HCT116 (cell line): Measurements from ENCODE around the gene GALNT14. TPM values are rescaled to one million over a fixed set of nuclear protein-coding genes. Genes with fewer than 3 reads are reported as not detected.

ENCODE experiments used
- ATAC-seq: fragments of 200-7000 bp; cut with Tn5 transposase; 2 replicates; pipeline ENCODE4 v1.9.1; 2020; ENCODE audit warnings: mild to moderate bottlenecking, moderate library complexity
- BruUV-seq: library from RNA; stranded (reverse); fragments of 400-500 nt; replicated peaks from 2 replicates; lab custom pipeline; 2021; lab: Mats Ljungman, UMichigan
- CTCF ChIA-PET: fragments of 300-600 bp; sonication (Branson Sonifier 250); formaldehyde crosslinking; loops from one replicate; lab custom pipeline; 2021; ENCODE audit warnings: antibody characterized with exemption; lab: Charles Lee
- POLR2A ChIA-PET: fragments of 300-600, 350-600 bp; sonication (Branson Sonifier 250); formaldehyde crosslinking; loops from one replicate; lab custom pipeline; 2021; ENCODE audit warnings: antibody characterized with exemption; lab: Charles Lee
- RAD21 ChIA-PET, 2 experiments: fragments of 300-600 bp; sonication (Branson Sonifier 250); formaldehyde crosslinking; loops; one replicate each; lab custom pipeline; 2023; ENCODE audit warnings: low total read pairs in 2 of 2; ENCODE audit not compliant: uncharacterized antibody in 2 of 2, unreplicated experiment in 2 of 2, low non-redundant PET in 1 of 2; lab: Charles Lee
- DNase-seq: peaks from one replicate; pipeline ENCODE4 v3.0.0-alpha.2; 2010; ENCODE audit warnings: low read depth, low spot score
- H2AFZ ChIP-seq: fragments of 200-600 bp; shearing (Covaris generic), sonication (generic); 2 replicates; pipeline ENCODE4 v1.6.1; 2017; ENCODE audit warnings: low read depth, mixed run types, mixed read lengths, antibody characterized with exemption, low read length; ENCODE audit not compliant: poor library complexity, severe bottlenecking
- H3K27ac ChIP-seq: 2 replicates; pipeline ENCODE4 v1.5.1; 2012; ENCODE audit warnings: low read depth, low read length
- H3K27me3 ChIP-seq: fragments of 200-600 bp; sonication (generic); 2 replicates; pipeline ENCODE4 v1.6.1; 2016; ENCODE audit warnings: mixed run types, low read length, mixed read lengths; ENCODE audit not compliant: insufficient read depth
- H3K36me3 ChIP-seq, 2 experiments: fragments of 200-500 bp in 1 of 2; fragments of 200-600 bp in 1 of 2; sonication (Bioruptor generic) in 1 of 2; sonication (generic) in 1 of 2; 2 replicates each; pipeline versions ENCODE4 v1.5.1 to v1.6.1; 2014 to 2016; ENCODE audit warnings: low read length in 2 of 2, inconsistent platforms in 1 of 2, mixed read lengths in 1 of 2, mixed run types in 1 of 2; ENCODE audit not compliant: insufficient read depth in 2 of 2, control insufficient read depth in 1 of 2
- H3K4me1 ChIP-seq, 2 experiments: fragments of 200-600 bp in 1 of 2; sonication (generic) in 1 of 2; 2 replicates each; pipeline versions ENCODE4 v1.5.1 to v1.6.1; 2012 to 2017; ENCODE audit warnings: low read length in 2 of 2, inconsistent platforms in 1 of 2, mild to moderate bottlenecking in 1 of 2, mixed read lengths in 1 of 2, mixed run types in 1 of 2, moderate library complexity in 1 of 2; ENCODE audit not compliant: insufficient read depth in 2 of 2, control insufficient read depth in 1 of 2
- H3K4me2 ChIP-seq: fragments of 200-600 bp; sonication (generic); 2 replicates; pipeline ENCODE4 v1.6.1; 2017; ENCODE audit warnings: mixed run types, low read length, mixed read lengths
- H3K4me3 ChIP-seq, 2 experiments: fragments of 200-600 bp in 1 of 2; sonication (generic) in 1 of 2; replicated peaks in 1 of 2; 2 replicates each; pipeline ENCODE4 v1.5.1; 2011 to 2016; ENCODE audit warnings: low read length in 2 of 2, control low read depth in 1 of 2, low read depth in 1 of 2, mild to moderate bottlenecking in 1 of 2, mixed read lengths in 1 of 2, mixed run types in 1 of 2
- H3K79me2 ChIP-seq: fragments of 200-600 bp; sonication (generic); 2 replicates; pipeline ENCODE4 v1.6.1; 2017; ENCODE audit warnings: mild to moderate bottlenecking, mixed run types, low read length, moderate library complexity, mixed read lengths; ENCODE audit not compliant: insufficient read depth
- H3K9ac ChIP-seq: fragments of 200-600 bp; sonication (generic); 2 replicates; pipeline ENCODE4 v1.6.1; 2016; ENCODE audit warnings: low read length, mixed read lengths
- H3K9me2 ChIP-seq: fragments of 200-600 bp; sonication (generic), shearing (Covaris generic); 2 replicates; pipeline ENCODE4 v1.6.1; 2017; ENCODE audit warnings: mixed run types, mild to moderate bottlenecking, moderate library complexity; ENCODE audit not compliant: insufficient read depth
- H3K9me3 ChIP-seq, 2 experiments: fragments of 200-500 bp in 1 of 2; fragments of 200-600 bp in 1 of 2; sonication (Bioruptor generic) in 1 of 2; sonication (generic) in 1 of 2; 2 replicates each; pipeline ENCODE4 v1.6.1; 2014 to 2017; ENCODE audit warnings: low read length in 2 of 2, mixed read lengths in 2 of 2, inconsistent platforms in 1 of 2, low read depth in 1 of 2, mild to moderate bottlenecking in 1 of 2, mixed run types in 1 of 2, moderate library complexity in 1 of 2; ENCODE audit not compliant: control insufficient read depth in 1 of 2, insufficient read depth in 1 of 2
- H4K20me1 ChIP-seq: fragments of 200-600 bp; sonication (generic), shearing (Covaris generic); 2 replicates; pipeline ENCODE4 v1.6.1; 2017; ENCODE audit warnings: mixed run types, mild to moderate bottlenecking, moderate library complexity; ENCODE audit not compliant: insufficient read depth
- CBX3 ChIP-seq: IDR thresholded peaks from 2 replicates; pipeline ENCODE4 v1.6.1; 2012; ENCODE audit warnings: low read depth
- CTCF ChIP-seq, 3 experiments: fragments of 200-600 bp in 1 of 3; sonication (generic) in 1 of 3; IDR thresholded peaks in 2 of 3; conservative IDR thresholded peaks in 1 of 3; 2 replicates each; pipeline ENCODE4 v1.5.1; 2012 to 2017; ENCODE audit warnings: low read depth in 2 of 3, low read length in 2 of 3, antibody characterized with exemption in 1 of 3, borderline replicate concordance in 1 of 3, control low read depth in 1 of 3, mild to moderate bottlenecking in 1 of 3, mixed read lengths in 1 of 3, mixed run types in 1 of 3, moderate library complexity in 1 of 3; ENCODE audit not compliant: insufficient read depth in 1 of 3
- EGR1 ChIP-seq: IDR thresholded peaks from 2 replicates; pipeline ENCODE4 v1.6.1; 2012; ENCODE audit warnings: low read depth
- ELF1 ChIP-seq: IDR thresholded peaks from 2 replicates; pipeline ENCODE4 v1.6.1; 2012; ENCODE audit warnings: low read depth, borderline replicate concordance
- EZH2 ChIP-seq: fragments of 200-600 bp; sonication (generic); IDR thresholded peaks from 2 replicates; pipeline ENCODE4 v1.6.1; 2017; ENCODE audit warnings: antibody characterized with exemption, mixed run types
- EZH2phosphoT487 ChIP-seq: fragments of 200-600 bp; IDR thresholded peaks from 2 replicates; pipeline ENCODE4 v1.6.1; 2018; ENCODE audit warnings: antibody characterized with exemption, borderline replicate concordance
- MAX ChIP-seq: IDR thresholded peaks from 2 replicates; pipeline ENCODE4 v1.6.1; 2012
- RAD21 ChIP-seq: IDR thresholded peaks from 2 replicates; pipeline ENCODE4 v1.6.1; 2012; ENCODE audit warnings: low read depth, mild to moderate bottlenecking
- SIN3A ChIP-seq: IDR thresholded peaks from 2 replicates; pipeline ENCODE4 v1.6.1; 2012; ENCODE audit warnings: low read depth
- SRF ChIP-seq: IDR thresholded peaks from 2 replicates; pipeline ENCODE4 v1.6.1; 2012; ENCODE audit warnings: low read depth
- TCF7L2 ChIP-seq: IDR thresholded peaks from 2 replicates; pipeline ENCODE4 v1.7.0; 2011; ENCODE audit warnings: borderline replicate concordance, inconsistent platforms; ENCODE audit not compliant: insufficient read depth, insufficient read length; ENCODE audit errors: extremely low read depth
- YY1 ChIP-seq: IDR thresholded peaks from 2 replicates; pipeline ENCODE4 v1.6.1; 2011; ENCODE audit warnings: low read length, low read depth, moderate library complexity, mild to moderate bottlenecking; ENCODE audit not compliant: insufficient replicate concordance; ENCODE audit errors: extremely low read depth
- intact Hi-C: fragments of 100-400 bp; cut with micrococcal nuclease; formaldehyde crosslinking; loops from 2 replicates; pipeline ENCODE4 v1.10.0; 2022
- total RNA-seq: library from RNA; stranded (reverse); gene quantifications from one replicate; pipeline ENCODE4 v1.2.1, GENCODE V29; 2021; ENCODE audit not compliant: unreplicated experiment

GALNT14 gene
- total RNA-seq, 1 experiment from 2014 or later, result 11.2 TPM

- no TSS peak for BruUV-seq
- no peaks in the 10 kb centered on the region for H3K79me2 ChIP-seq
- DNase-seq (no peak), ATAC-seq (no peak)
- no peak overlapping the region for H3K9ac ChIP-seq
- H3K36me3 ChIP-seq, result no peaks in the 10 kb centered on the region
- ChIA-PET POLR2A (no interaction called here), RAD21 (no interaction called here), CTCF (interaction anchor here (1.8 kb wide), 1 partner anchor 304 kb away, joined by 4 read pairs; no protein-coding TSS in a partner anchor)
- H3K27ac ChIP-seq, result no peak overlapping the region
- intact Hi-C loops, result no loop called here
- H4K20me1 ChIP-seq, result no peaks in the 10 kb centered on the region
- H2AFZ ChIP-seq, result no peak overlapping the region
- no peaks in the 10 kb centered on the region for H3K9me3 ChIP-seq
- no peak overlapping the region for H3K4me2 ChIP-seq
- H3K27me3 ChIP-seq, result peaks cover 12% of the 10 kb centered on the region; the same call in 1 of the 2 replicates
- TF ChIP-seq EGR1 (no peak), CTCF (IDR thresholded peaks at IDR 0.05 in 2 of 3, conservative IDR thresholded peaks at IDR 0.05 in 1 of 3; ENCODE audit: borderline replicate concordance in 1 of 3, insufficient read depth in 1 of 3, low read depth in 2 of 3, low read length in 2 of 3) (no peak), RAD21 (no peak), ELF1 (no peak), YY1 (no peak), EZH2 (no peak), EZH2phosphoT487 (no peak), TCF7L2 (no peak), MAX (no peak), CBX3 (no peak), SIN3A (no peak), SRF (no peak)
- TF ChIP-seq, all 23 proteins: peak for 0
- no peaks in the 10 kb centered on the region for H3K9me2 ChIP-seq
- no peak overlapping the region for H3K4me3 ChIP-seq
- no peaks in the 10 kb centered on the region for H3K4me1 ChIP-seq
These were observed 272.2 kb downstream of the GALNT14 start for GRCh38 chr2:30865892-30866681.
